ENCODE measurements around the gene CPNE7. TPM values are rescaled to one million over a fixed set of nuclear protein-coding genes. Genes with fewer than 3 reads are reported as not detected.

Gene CPNE7
- total and polyA plus RNA-seq, 9 of the 15 experiments (the other 6 are each of a cell fraction or from before 2014, with no cell fraction given): 0.30 to 73.4 (median 32.7) TPM

DNA sequence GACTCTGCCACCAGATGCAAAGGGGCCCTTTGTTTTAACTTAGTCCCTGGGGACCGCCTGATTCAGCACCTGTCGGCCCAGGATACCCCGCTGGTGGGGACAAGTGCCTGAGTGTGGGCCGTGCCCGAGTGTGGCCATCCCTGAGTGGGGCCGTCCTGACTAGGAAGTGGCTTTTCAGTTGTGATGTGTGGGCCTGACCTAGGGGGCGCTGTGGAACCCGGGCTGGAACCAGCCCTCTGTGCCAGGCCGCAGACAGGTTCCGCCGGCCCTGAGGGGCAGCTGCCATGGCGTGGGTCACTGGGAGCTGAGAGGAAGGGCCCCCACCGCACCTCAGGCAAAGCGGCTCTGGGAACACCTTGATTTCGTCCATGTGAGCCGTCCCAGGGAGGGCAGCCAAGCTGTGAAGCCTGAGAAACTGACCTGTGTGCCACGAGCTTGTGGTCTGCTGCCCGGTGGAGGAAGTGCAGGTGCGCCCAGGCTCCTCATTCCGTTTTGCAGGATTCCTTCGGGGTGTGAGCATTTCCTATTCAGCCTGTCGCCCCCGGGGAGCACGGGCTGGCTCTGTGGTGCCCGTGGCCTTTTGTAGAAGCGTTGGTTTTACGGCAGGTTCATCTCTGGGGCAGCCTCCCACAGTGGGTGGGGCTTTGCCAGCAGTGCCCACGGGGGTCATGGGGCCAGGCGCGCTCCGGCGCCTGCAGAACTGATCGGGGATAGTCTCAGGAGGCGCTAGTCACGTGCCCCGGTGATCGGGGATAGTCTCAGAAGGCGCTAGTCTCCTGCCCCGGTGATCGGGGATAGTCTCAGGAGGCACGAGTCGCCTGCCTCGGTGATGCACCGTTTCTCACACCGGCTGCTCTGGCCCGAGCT is 9.8 kb upstream of the CPNE7 start (continued):
- TF ChIP-seq, protein P1, sequence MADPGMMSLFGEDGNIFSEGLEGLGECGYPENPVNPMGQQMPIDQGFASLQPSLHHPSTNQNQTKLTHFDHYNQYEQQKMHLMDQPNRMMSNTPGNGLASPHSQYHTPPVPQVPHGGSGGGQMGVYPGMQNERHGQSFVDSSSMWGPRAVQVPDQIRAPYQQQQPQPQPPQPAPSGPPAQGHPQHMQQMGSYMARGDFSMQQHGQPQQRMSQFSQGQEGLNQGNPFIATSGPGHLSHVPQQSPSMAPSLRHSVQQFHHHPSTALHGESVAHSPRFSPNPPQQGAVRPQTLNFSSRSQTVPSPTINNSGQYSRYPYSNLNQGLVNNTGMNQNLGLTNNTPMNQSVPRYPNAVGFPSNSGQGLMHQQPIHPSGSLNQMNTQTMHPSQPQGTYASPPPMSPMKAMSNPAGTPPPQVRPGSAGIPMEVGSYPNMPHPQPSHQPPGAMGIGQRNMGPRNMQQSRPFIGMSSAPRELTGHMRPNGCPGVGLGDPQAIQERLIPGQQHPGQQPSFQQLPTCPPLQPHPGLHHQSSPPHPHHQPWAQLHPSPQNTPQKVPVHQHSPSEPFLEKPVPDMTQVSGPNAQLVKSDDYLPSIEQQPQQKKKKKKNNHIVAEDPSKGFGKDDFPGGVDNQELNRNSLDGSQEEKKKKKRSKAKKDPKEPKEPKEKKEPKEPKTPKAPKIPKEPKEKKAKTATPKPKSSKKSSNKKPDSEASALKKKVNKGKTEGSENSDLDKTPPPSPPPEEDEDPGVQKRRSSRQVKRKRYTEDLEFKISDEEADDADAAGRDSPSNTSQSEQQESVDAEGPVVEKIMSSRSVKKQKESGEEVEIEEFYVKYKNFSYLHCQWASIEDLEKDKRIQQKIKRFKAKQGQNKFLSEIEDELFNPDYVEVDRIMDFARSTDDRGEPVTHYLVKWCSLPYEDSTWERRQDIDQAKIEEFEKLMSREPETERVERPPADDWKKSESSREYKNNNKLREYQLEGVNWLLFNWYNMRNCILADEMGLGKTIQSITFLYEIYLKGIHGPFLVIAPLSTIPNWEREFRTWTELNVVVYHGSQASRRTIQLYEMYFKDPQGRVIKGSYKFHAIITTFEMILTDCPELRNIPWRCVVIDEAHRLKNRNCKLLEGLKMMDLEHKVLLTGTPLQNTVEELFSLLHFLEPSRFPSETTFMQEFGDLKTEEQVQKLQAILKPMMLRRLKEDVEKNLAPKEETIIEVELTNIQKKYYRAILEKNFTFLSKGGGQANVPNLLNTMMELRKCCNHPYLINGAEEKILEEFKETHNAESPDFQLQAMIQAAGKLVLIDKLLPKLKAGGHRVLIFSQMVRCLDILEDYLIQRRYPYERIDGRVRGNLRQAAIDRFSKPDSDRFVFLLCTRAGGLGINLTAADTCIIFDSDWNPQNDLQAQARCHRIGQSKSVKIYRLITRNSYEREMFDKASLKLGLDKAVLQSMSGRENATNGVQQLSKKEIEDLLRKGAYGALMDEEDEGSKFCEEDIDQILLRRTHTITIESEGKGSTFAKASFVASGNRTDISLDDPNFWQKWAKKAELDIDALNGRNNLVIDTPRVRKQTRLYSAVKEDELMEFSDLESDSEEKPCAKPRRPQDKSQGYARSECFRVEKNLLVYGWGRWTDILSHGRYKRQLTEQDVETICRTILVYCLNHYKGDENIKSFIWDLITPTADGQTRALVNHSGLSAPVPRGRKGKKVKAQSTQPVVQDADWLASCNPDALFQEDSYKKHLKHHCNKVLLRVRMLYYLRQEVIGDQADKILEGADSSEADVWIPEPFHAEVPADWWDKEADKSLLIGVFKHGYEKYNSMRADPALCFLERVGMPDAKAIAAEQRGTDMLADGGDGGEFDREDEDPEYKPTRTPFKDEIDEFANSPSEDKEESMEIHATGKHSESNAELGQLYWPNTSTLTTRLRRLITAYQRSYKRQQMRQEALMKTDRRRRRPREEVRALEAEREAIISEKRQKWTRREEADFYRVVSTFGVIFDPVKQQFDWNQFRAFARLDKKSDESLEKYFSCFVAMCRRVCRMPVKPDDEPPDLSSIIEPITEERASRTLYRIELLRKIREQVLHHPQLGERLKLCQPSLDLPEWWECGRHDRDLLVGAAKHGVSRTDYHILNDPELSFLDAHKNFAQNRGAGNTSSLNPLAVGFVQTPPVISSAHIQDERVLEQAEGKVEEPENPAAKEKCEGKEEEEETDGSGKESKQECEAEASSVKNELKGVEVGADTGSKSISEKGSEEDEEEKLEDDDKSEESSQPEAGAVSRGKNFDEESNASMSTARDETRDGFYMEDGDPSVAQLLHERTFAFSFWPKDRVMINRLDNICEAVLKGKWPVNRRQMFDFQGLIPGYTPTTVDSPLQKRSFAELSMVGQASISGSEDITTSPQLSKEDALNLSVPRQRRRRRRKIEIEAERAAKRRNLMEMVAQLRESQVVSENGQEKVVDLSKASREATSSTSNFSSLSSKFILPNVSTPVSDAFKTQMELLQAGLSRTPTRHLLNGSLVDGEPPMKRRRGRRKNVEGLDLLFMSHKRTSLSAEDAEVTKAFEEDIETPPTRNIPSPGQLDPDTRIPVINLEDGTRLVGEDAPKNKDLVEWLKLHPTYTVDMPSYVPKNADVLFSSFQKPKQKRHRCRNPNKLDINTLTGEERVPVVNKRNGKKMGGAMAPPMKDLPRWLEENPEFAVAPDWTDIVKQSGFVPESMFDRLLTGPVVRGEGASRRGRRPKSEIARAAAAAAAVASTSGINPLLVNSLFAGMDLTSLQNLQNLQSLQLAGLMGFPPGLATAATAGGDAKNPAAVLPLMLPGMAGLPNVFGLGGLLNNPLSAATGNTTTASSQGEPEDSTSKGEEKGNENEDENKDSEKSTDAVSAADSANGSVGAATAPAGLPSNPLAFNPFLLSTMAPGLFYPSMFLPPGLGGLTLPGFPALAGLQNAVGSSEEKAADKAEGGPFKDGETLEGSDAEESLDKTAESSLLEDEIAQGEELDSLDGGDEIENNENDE (IDR thresholded peaks at IDR 0.05; ENCODE audit: low read depth, low read length): no peak
- TF ChIP-seq XRCC3 (IDR thresholded peaks at IDR 0.05) (no peak), U2AF2 (optimal IDR thresholded peaks at IDR 0.05; ENCODE audit: low read depth, low read length) (no peak), MECOM (CRISPR knock-in tag; IDR thresholded peaks at IDR 0.05) (no peak), ZNF282 (CRISPR knock-in tag; IDR thresholded peaks at IDR 0.05) (no peak), ZHX1 (conservative IDR thresholded peaks at IDR 0.05; ENCODE audit: low read length) (no peak), ZNF280B (CRISPR knock-in tag; IDR thresholded peaks at IDR 0.05) (no peak)
- TF ChIP-seq, protein P2, sequence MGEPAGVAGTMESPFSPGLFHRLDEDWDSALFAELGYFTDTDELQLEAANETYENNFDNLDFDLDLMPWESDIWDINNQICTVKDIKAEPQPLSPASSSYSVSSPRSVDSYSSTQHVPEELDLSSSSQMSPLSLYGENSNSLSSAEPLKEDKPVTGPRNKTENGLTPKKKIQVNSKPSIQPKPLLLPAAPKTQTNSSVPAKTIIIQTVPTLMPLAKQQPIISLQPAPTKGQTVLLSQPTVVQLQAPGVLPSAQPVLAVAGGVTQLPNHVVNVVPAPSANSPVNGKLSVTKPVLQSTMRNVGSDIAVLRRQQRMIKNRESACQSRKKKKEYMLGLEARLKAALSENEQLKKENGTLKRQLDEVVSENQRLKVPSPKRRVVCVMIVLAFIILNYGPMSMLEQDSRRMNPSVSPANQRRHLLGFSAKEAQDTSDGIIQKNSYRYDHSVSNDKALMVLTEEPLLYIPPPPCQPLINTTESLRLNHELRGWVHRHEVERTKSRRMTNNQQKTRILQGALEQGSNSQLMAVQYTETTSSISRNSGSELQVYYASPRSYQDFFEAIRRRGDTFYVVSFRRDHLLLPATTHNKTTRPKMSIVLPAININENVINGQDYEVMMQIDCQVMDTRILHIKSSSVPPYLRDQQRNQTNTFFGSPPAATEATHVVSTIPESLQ (CRISPR knock-in tag; IDR thresholded peaks at IDR 0.05): no peak

Data from K562 (cell line).